Vagina (tissue), 2 donors: ENCODE data around the gene KPTN.

Experiments used
- POLR2A ChIP-seq, 2 donors: fragments of 450-650 bp; IDR thresholded peaks; one replicate each; pipeline ENCODE4 v1.6.1; 2017; ENCODE audit warnings: antibody characterized with exemption in 2 of 2, mild to moderate bottlenecking in 2 of 2, moderate library complexity in 2 of 2
- POLR2AphosphoS5 ChIP-seq, 2 donors: sonication (generic); formaldehyde crosslinking; IDR thresholded peaks; one replicate each; pipeline ENCODE4 v1.9.0; 2017; ENCODE audit warnings: antibody characterized with exemption in 2 of 2, mild to moderate bottlenecking in 2 of 2, low read depth in 1 of 2; ENCODE audit not compliant: insufficient read depth in 1 of 2
- TF ChIP-seq, protein P1 (sequence below), 3 experiments: fragments of 450-650 bp in 2 of 3; fragments of 200-600 bp in 1 of 3; sonication (generic) in 1 of 3; IDR thresholded peaks; one replicate each; pipeline ENCODE4 v1.5.1; 2017 to 2019; ENCODE audit warnings: antibody characterized with exemption in 3 of 3, mild to moderate bottlenecking in 2 of 3, moderate library complexity in 2 of 3

DNA sequence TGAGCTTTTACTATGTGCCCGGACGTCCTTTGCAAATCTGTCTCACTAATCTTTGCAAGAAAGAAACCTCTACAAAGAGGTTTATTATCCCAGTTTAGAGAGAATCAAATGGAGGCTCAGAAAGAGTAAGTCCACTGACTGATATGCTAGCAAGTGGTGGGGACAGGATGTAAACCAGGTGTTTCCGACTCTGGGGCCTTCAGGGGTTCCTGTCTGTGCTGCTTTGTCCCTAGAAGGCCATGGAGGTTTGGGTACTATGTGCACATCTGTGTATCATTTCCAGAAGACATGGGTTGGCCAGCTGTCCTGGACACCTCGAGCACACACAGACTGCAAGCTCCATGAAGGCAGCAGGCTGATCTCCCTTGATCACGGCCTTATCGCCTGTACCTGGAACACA lies 1.2 kb upstream of the KPTN start:
- TF ChIP-seq, protein P1, sequence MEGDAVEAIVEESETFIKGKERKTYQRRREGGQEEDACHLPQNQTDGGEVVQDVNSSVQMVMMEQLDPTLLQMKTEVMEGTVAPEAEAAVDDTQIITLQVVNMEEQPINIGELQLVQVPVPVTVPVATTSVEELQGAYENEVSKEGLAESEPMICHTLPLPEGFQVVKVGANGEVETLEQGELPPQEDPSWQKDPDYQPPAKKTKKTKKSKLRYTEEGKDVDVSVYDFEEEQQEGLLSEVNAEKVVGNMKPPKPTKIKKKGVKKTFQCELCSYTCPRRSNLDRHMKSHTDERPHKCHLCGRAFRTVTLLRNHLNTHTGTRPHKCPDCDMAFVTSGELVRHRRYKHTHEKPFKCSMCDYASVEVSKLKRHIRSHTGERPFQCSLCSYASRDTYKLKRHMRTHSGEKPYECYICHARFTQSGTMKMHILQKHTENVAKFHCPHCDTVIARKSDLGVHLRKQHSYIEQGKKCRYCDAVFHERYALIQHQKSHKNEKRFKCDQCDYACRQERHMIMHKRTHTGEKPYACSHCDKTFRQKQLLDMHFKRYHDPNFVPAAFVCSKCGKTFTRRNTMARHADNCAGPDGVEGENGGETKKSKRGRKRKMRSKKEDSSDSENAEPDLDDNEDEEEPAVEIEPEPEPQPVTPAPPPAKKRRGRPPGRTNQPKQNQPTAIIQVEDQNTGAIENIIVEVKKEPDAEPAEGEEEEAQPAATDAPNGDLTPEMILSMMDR (IDR thresholded peaks at IDR 0.05), result no peak
- TF ChIP-seq POLR2A (IDR thresholded peaks at IDR 0.05) (no peak), POLR2AphosphoS5 (IDR thresholded peaks at IDR 0.05; ENCODE audit: insufficient read depth in 1 of 2, low read depth in 1 of 2) (no peak)
